Measurements from ENCODE around the gene GARIN5B. TPM values are rescaled to one million over a fixed set of nuclear protein-coding genes. Genes with fewer than 3 reads are reported as not detected.

The GARIN5B gene
- total RNA-seq, 2 experiments from 2014 or later: not detected

GRCh38 chr19:55305983-55306562, 57.0 kb downstream of the GARIN5B start:
- Mint-ChIP-seq H3K9me3 (no peaks in the 10 kb centered on the region), H3K27ac (no peak overlapping the region), H3K4me3 (no peak overlapping the region), H3K27me3 (ENCODE audit: low read depth) (no peaks in the 10 kb centered on the region), H3K36me3 (ENCODE audit: low read depth) (no peaks in the 10 kb centered on the region), H3K4me1 (ENCODE audit: low read depth) (peaks cover 7% of the 10 kb centered on the region)
- DNase-seq: no peak
- intact Hi-C loops (cut with micrococcal nuclease): no loop called here
- CTCF ChIA-PET: interaction anchor here (1.2 kb wide), 2 partner anchors 12 to 147 kb away, joined by 3 read pairs; no protein-coding TSS in a partner anchor

DNA sequence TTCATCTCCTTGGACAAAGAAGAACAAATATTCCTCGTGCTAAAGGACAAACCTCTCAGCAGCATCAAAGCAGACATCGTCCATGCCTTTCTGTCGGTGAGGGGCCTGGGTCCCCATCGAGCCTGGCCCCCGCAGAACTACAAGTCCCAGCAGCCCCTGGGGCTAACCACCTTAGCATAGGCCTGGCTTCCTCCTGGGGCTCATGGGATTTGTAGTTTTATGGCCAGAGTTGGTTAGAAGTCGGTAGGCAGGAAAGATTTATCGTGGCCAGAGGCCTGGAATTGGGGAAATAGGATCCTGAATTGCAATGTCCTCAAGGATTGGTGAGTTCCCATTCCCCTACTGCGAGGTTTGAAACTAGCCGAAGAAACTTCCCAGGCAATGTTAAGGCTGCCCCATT, 57.6 kb downstream of the GARIN5B start:
- H3K9me3 Mint-ChIP-seq: no peaks in the 10 kb centered on the region
- no peak overlapping the region for H3K4me3 Mint-ChIP-seq
- CTCF ChIA-PET: interaction anchor here (1.2 kb wide), 1 partner anchor 148 kb away, joined by 3 read pairs; no protein-coding TSS in a partner anchor
- no peaks in the 10 kb centered on the region for H3K36me3 Mint-ChIP-seq (ENCODE audit: low read depth)
- H3K27me3 Mint-ChIP-seq (ENCODE audit: low read depth): no peaks in the 10 kb centered on the region
- intact Hi-C loops (cut with micrococcal nuclease): no loop called here
- peak overlapping the region; percentile 53 for H3K27ac Mint-ChIP-seq
- peaks cover 7% of the 10 kb centered on the region for H3K4me1 Mint-ChIP-seq (ENCODE audit: low read depth)
- DNase-seq: peak; percentile 63

- no peaks in the 10 kb centered on the region for H3K36me3 Mint-ChIP-seq (ENCODE audit: low read depth)
- no peaks in the 10 kb centered on the region for H3K9me3 Mint-ChIP-seq
- H3K4me3 Mint-ChIP-seq: no peak overlapping the region
- no peaks in the 10 kb centered on the region for H3K27me3 Mint-ChIP-seq (ENCODE audit: low read depth)
- DNase-seq: no peak
- CTCF ChIA-PET: no interaction called here
- intact Hi-C loops (cut with micrococcal nuclease): loop anchor here (5.0 kb wide), 2 partner anchors 47 to 102 kb away; partner anchors contain the start of genes COX6B2 and UBE2S
- H3K4me1 Mint-ChIP-seq (ENCODE audit: low read depth): peaks cover 7% of the 10 kb centered on the region
- H3K27ac Mint-ChIP-seq: no peak overlapping the region
Measured at GRCh38 chr19:55304980-55305379, 58.1 kb downstream of the GARIN5B start.

Other genes with a start within 250 kb of the GARIN5B start
- 10 to 100 TPM; 41.2 to 42.1 TPM for gene PPP1R12C, start 245.6 kb downstream of the GARIN5B start, total RNA-seq
- gene TNNT1, start 214.1 kb downstream of the GARIN5B start, total RNA-seq: not detected
- gene TNNI3, start 205.5 kb downstream of the GARIN5B start, total RNA-seq: not detected
- not detected for gene DNAAF3, start 196.6 kb downstream of the GARIN5B start, total RNA-seq
- gene SYT5, start 183.0 kb downstream of the GARIN5B start, total RNA-seq: not detected
- not detected for gene PTPRH, start 153.8 kb downstream of the GARIN5B start, total RNA-seq
- 1 to 10 TPM; 6.1 to 6.8 TPM for gene TMEM86B, start 134.5 kb downstream of the GARIN5B start, total RNA-seq
- 100 to 1,000 TPM; 166 to 174 TPM for gene PPP6R1, start 104.2 kb downstream of the GARIN5B start, total RNA-seq
- gene HSPBP1, start 83.2 kb downstream of the GARIN5B start, total RNA-seq: 10 to 100 TPM; 44.3 to 45.0 TPM
- gene BRSK1, start 79.3 kb downstream of the GARIN5B start, total RNA-seq: 1 to 10 TPM; 1.4 to 2.2 TPM
- gene TMEM150B, start 37.9 kb downstream of the GARIN5B start, total RNA-seq: not detected
- 10 to 100 TPM; 45.9 to 47.1 TPM for gene KMT5C, start 23.4 kb downstream of the GARIN5B start, total RNA-seq
- under 1 TPM; 0.57 to 0.64 TPM for gene COX6B2, start 8.5 kb downstream of the GARIN5B start, total RNA-seq
- not detected for gene IL11, start 7.2 kb upstream of the GARIN5B start, total RNA-seq
- not detected for gene TMEM190, start 13.6 kb upstream of the GARIN5B start, total RNA-seq
- 10 to 100 TPM in 1 of 2 experiments, 1 to 10 TPM in 1; 9.9 to 10.2 TPM for gene TMEM238, start 21.0 kb upstream of the GARIN5B start, total RNA-seq
- gene RPL28, start 22.7 kb upstream of the GARIN5B start, total RNA-seq: 1,000 to 10,000 TPM; 3,327 to 3,354 TPM
- 100 to 1,000 TPM; 294 to 307 TPM for gene UBE2S, start 44.5 kb upstream of the GARIN5B start, total RNA-seq
- gene SHISA7, start 80.0 kb upstream of the GARIN5B start, total RNA-seq: not detected
- gene ISOC2, start 98.4 kb upstream of the GARIN5B start, total RNA-seq: 10 to 100 TPM; 18.6 to 20.5 TPM
- not detected for gene C19orf85, start 101.5 kb upstream of the GARIN5B start, total RNA-seq
- gene ZNF628, start 113.4 kb upstream of the GARIN5B start, total RNA-seq: 1 to 10 TPM; 6.0 to 6.1 TPM
- gene NAT14, start 121.9 kb upstream of the GARIN5B start, total RNA-seq: 1 to 10 TPM; 7.6 to 8.0 TPM
- under 1 TPM; 0.25 to 0.48 TPM for gene SSC5D, start 125.2 kb upstream of the GARIN5B start, total RNA-seq
- not detected for gene SBK2, start 173.9 kb upstream of the GARIN5B start, total RNA-seq
- gene SBK3, start 182.3 kb upstream of the GARIN5B start, total RNA-seq: not detected
- 1 to 10 TPM; 6.1 to 6.5 TPM for gene ZNF579, start 217.6 kb upstream of the GARIN5B start, total RNA-seq
- gene FIZ1, start 236.3 kb upstream of the GARIN5B start, total RNA-seq: 10 to 100 TPM; 12.8 to 14.8 TPM
- 10 to 100 TPM; 20.9 to 23.0 TPM for gene ZNF524, start 237.0 kb upstream of the GARIN5B start, total RNA-seq
- gene ZNF865, start 242.4 kb upstream of the GARIN5B start, total RNA-seq: 10 to 100 TPM; 10.8 to 11.2 TPM